KOPT-K1 (cell line): ENCODE data around the gene CDKAL1.

Experiments
- H3K27ac ChIP-seq: fragments of 200-600 bp; sonication (generic); 2 replicates; pipeline ENCODE4 v1.5.1; 2016; ENCODE audit warnings: antibody characterized with exemption, mild to moderate bottlenecking, low read depth, low read length; ENCODE audit not compliant: poor library complexity, severe bottlenecking
- H3K36me3 ChIP-seq: fragments of 200-600 bp; sonication (generic); 2 replicates; pipeline ENCODE4 v1.5.1; 2017; ENCODE audit warnings: antibody characterized with exemption, mild to moderate bottlenecking, low read length, moderate library complexity; ENCODE audit not compliant: insufficient read depth
- H3K9me3 ChIP-seq: fragments of 200-600 bp; sonication (generic); 2 replicates; pipeline ENCODE4 v1.5.1; 2017; ENCODE audit warnings: antibody characterized with exemption, low read length, mild to moderate bottlenecking; ENCODE audit not compliant: insufficient read depth, poor library complexity, severe bottlenecking

Gene CDKAL1

DNA sequence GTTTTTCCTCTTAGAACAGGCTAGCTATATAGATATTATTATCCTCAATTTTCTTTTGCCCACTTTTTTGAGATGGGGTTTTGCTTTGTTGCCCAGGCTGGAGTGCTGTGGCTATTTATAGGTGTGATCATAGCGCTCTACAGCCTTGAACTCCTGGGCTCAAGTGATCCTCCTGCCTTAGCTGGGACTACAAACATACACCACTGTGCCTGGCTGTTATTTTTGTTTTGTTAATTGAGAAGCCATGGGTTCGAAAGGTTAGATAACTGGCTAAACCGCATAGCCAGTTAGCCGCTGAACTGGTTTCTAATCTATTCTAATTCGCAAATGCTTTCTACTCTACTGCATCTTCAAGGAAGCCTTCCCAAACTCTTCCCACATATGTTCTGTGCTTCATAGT lies 425.8 kb downstream of the CDKAL1 start:
- Histone ChIP-seq H3K9me3 (no peaks in the 10 kb centered on the region), H3K36me3 (peaks cover 15% of the 10 kb centered on the region; the same call in 1 of the 2 replicates), H3K27ac (no peak overlapping the region)

DNA sequence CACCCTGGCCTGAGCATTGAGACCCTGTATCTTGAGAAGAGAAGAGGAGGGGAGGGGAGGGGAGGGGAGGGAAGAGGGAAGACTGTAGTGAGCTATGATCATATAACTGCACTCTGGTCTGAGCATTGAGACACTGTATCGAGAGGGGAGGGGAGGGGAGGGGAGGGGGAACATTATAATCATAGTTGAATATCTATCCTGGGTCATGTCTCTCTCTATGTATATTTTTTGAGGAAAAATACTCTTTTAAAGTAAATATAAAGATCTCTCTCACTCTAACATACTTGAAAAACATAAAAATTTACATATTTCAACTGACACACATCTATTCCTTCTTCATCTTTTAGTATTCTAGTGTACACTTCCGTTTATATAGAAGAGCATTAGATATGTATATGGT lies 431.0 kb downstream of the CDKAL1 start:
- Histone ChIP-seq H3K27ac (no peak overlapping the region), H3K36me3 (no peaks in the 10 kb centered on the region), H3K9me3 (peaks cover 17% of the 10 kb centered on the region)

DNA sequence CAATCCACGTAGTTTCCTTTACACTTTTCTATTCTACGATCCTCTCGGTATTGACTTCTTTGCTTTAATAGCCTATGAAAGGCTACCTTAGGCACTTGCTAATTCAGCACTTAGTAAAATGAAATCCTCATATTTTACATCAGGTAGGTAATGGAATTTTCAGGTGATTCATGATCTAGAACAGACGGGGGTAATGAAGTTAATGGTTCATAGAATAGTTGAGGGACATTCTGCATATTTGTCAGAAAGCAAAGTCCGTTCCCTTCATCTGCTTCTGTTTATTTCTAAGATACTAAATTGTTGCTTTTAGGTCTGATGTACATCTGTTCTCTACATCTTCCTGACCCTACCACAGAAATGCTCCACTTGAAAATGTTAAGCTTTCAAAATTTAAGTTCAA lies 431.7 kb downstream of the CDKAL1 start:
- Histone ChIP-seq H3K36me3 (no peaks in the 10 kb centered on the region), H3K9me3 (peaks cover 17% of the 10 kb centered on the region), H3K27ac (no peak overlapping the region)

DNA sequence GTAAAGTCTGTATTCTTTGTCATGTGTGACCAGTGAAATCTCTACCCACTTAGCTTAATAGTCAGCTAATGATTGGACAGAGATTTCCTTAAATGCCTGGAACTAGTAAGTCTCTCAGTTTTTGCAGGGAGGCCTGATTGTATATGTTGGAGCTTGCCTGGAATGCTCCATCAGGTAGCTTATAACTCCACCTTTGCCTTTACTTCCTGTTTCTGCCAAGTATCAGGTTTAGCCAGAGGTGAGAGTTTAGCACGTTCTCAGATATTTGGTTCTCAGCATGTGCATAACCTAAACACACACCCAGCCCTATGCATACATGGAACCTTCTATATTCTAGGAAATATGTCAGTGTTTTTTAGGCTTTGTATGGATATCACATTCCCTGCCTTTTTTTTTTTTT lies 435.3 kb downstream of the CDKAL1 start:
- Histone ChIP-seq H3K27ac (no peak overlapping the region), H3K9me3 (peaks cover 17% of the 10 kb centered on the region), H3K36me3 (no peaks in the 10 kb centered on the region)

DNA sequence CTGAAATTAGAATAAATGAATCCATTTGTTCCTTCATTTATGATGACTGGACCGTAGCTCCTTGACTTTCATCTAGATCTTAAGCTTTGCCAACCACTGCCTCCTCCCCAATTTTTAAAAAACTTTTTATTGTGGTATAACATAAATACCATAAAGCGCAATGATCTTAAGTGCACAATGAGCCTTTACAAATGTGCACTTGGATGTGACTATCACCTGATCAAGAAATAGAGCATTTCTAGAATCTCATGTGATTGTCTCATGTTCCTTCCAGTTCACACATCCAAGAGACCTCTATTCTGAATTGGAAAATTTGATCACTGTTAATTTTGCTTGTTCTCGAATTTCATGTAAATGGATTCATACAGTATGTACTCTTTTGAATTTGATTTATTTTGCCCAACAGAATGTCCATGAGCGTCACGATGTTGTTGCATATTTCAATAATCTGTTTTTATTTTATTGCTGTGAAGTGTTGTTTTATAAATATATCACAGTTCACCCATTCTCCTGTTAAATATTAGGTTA lies 442.2 kb downstream of the CDKAL1 start:
- H3K36me3 ChIP-seq, result no peaks in the 10 kb centered on the region
- no peak overlapping the region for H3K27ac ChIP-seq
- no peaks in the 10 kb centered on the region for H3K9me3 ChIP-seq

DNA sequence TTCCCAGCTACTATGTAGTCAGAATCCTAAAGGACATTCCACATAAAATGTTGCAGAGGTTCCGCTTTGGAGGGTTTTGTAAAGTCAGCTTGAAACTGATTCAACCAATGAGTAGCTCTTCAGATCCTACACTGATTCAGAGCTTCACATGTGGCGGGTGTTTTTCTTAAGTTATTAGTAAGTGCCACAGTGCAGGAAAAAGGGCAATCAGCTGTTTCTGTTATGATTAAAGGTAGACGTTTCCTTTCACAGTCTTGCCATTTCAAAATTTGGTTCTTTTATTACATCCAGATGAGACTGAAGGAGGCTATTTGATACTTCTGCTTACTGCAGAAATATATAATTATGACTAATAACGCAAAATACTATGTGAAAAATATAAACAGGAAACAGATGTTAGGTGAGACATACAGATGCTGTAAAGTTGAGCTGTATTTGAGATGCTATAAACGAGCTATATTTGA lies 443.9 kb downstream of the CDKAL1 start:
- H3K9me3 ChIP-seq, result no peaks in the 10 kb centered on the region
- H3K27ac ChIP-seq, result no peak overlapping the region
- H3K36me3 ChIP-seq, result no peaks in the 10 kb centered on the region

DNA sequence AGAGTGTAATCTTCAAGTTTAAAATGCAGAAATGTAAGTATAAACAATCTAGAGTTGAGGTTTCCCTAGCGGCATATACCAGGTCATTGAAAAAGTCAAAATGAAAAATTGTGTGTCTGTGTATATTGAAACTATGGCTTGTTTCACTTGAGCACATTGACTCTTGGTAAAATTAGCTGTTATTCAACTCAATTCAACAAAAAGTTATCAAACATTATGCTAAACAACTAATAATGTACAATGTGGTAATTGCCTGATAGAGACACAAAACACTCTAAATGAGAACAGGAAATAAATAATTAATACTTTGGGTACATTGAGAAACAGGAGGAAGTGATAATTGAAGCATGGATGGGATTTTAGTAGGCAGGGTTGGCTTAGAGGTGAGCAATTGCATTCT lies 444.8 kb downstream of the CDKAL1 start:
- no peaks in the 10 kb centered on the region for H3K36me3 ChIP-seq
- no peak overlapping the region for H3K27ac ChIP-seq

DNA sequence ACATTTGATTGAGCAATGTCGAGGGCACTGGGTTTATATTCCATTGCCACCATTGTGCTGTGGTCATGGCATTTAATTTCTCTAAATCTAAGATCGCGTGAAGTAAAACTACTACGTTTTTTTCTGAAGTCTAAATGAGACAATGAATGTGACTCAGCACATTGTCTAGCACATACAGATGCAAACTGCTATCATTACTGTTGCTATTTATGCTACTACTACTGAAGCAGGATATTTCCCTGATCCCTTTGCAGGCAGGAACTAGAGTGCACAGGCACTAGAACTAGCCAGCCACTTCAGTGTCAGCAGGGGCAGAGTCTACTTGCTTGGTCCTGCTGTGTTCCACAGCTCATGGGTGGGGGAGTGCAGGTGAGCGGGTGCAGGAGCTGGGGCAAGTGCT lies 449.7 kb downstream of the CDKAL1 start:
- Histone ChIP-seq H3K27ac (no peak overlapping the region), H3K36me3 (no peaks in the 10 kb centered on the region; the same call in 1 of the 2 replicates), H3K9me3 (peaks cover 17% of the 10 kb centered on the region)

More for the DNA sequence above, 444.8 kb downstream of the CDKAL1 start:
- H3K9me3 ChIP-seq, result peaks cover 5% of the 10 kb centered on the region

DNA sequence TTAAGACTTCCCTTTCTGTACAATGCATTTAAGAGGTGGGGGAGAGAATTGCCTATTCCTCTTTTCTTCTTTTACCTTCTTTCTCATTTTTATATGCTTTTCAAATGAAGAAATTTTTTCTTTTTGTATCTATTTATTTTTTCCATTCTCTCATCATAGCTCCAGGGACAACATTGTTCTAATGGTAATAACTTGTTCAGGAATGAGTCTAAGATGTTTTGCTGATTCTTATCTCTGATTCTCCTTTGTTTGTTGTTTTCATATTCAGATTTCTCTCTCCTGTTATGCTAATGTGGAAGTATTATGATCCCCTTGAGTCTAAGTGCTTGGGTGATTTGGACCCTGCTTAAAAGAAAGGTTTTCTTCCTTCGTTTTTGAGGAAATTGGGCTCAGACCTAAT lies 451.6 kb downstream of the CDKAL1 start:
- Histone ChIP-seq H3K9me3 (peaks cover 17% of the 10 kb centered on the region), H3K27ac (no peak overlapping the region), H3K36me3 (no peaks in the 10 kb centered on the region; the same call in 1 of the 2 replicates)

DNA sequence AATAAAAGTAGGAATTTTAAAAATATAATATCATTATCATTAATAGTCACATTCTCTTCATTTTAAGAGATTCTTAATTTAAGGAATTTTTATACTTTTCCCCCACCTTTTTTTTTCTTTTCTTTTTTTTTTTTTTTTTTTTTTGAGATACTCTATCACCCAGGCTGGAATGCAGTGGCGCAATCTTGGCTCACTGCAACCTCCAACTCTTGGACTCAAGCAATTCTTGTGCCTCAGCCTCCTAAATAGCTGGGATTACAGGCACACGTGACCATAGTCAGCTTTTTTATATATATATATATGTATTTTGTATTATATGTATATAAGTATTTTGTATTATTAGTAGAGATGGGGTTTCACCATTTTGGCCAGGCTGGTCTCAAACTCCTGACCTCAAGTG lies 457.7 kb downstream of the CDKAL1 start:
- Histone ChIP-seq H3K36me3 (no peaks in the 10 kb centered on the region; the same call in 1 of the 2 replicates), H3K27ac (no peak overlapping the region), H3K9me3 (no peaks in the 10 kb centered on the region)

DNA sequence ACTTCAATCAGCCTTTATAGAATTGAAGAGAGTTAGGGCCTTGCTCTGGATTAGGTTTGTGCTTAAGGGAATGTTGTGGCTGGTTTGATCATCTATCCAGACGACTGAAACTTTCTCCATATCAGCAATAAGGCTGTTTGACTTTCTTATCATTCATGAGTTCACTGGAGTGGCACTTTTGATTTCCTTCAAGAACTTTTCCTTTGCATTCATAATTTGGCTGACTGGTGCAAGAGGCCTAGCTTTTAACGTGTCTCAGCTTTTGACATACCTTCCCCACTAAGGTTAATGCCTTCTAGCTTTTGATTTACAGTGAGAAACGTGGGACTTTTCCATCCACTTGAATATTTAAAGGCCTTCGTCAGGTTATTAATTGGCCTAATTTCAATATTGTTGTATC lies 461.8 kb downstream of the CDKAL1 start:
- H3K9me3 ChIP-seq, result no peaks in the 10 kb centered on the region
- H3K27ac ChIP-seq, result no peak overlapping the region
- H3K36me3 ChIP-seq, result no peaks in the 10 kb centered on the region

DNA sequence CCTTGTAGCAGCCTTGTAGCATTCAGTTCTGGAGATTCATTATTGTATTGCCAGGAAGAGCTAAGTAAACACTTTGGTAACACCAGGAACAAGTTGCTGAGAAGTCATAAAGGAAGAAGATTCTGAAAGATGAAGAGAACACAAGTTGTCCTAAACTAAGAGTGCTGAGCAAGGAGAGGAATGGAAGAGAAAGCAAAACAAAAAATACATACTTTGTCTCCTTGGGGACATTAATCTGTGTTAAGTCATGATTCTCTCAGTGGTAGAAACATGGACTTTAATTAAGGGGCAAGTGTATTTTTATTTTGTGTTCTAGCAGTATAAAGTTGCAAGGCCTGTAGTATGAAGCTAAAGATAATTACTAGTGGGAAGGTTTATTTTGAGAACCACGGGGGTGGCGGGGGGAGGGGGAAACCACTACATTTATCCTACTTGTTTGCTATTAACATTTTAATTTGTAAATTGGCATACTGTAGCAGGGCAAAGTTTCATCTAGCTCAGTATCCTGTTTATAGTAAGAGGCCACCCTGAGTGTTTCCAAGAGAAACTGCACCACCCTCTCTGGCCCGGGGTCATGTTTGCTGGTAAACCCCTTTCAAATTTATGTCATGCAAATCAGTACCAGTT lies 463.0 kb downstream of the CDKAL1 start:
- H3K27ac ChIP-seq, result no peak overlapping the region
- H3K36me3 ChIP-seq, result no peaks in the 10 kb centered on the region
- H3K9me3 ChIP-seq, result no peaks in the 10 kb centered on the region

DNA sequence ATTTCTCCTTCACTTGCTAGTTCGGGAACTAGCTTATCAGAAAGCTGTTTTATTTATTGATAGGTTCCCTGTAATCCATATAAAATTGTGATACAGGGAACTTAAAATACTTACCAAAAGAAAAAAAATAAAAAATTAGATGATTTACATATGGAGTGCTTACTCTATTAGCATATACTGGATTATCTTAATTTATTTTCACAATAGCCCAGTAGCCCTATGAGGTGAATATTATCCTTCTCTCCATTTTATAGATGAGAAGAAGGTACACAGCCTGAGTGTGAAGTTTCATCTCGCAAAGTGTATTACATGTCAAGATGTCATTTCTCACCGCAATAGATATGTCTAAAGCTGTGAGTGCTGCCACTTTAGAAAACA lies 463.5 kb downstream of the CDKAL1 start:
- no peaks in the 10 kb centered on the region for H3K9me3 ChIP-seq
- no peaks in the 10 kb centered on the region for H3K36me3 ChIP-seq
- no peak overlapping the region for H3K27ac ChIP-seq

DNA sequence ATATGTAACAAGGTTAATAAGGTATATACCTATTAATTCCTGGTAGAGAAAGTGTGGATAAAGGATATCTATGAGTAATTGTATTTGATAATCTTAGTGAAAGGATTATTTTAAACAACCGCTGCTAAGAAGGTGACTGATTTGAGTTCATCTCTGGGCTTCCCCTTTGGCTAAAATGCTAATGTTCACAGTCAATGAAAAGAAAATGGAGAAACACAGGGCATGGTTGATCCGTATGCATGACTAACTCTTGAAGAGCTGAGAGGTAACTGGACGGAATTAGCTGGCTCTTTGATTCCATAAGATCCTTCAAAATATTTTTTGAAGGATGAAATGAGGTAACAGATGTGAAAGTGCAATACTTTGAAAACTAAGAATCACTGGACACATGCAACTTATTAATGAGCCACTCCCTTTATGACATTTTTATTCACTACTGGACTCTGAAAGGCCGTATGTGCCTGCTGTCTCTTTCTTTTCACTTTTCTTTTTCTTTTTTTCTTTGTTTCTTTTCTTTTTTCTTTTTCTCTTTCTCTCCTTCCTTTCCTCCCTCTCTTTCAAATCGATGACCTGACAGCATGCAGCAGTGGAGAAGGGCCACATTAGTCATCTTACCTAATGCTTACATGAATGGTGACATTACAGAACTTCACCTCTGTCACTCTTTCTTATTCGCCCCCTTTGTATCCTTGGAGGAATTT lies 464.6 kb downstream of the CDKAL1 start:
- no peaks in the 10 kb centered on the region for H3K36me3 ChIP-seq
- H3K27ac ChIP-seq, result no peak overlapping the region

DNA sequence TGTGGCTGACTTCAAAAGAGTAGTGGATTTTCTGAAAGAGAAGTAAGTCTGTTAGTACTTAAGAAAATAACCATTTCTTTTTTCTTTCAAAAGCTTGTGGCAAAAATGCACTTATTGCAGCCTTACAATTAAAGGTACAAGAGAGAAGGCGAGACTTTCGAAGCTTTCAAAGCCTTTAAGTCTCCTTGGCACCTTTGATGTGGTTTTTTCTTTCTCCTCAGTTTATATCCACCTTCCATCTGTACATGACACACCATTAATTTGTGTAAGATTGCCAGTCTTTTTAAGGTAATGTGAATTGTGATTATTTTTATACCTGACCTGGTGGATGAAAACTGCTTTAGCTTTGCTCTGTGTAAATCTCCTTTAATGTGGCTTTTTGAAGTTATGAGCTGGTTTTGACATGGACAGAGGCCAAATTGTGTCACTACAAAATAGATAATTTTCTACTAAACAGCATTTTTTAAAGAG lies 466.1 kb downstream of the CDKAL1 start:
- no peaks in the 10 kb centered on the region for H3K9me3 ChIP-seq
- no peak overlapping the region for H3K27ac ChIP-seq
- no peaks in the 10 kb centered on the region for H3K36me3 ChIP-seq

More for the DNA sequence above, 464.6 kb downstream of the CDKAL1 start:
- no peaks in the 10 kb centered on the region for H3K9me3 ChIP-seq
